Renal pelvis (tissue), 4 donors: ENCODE measurements around the gene CPNE1. TPM values are rescaled to one million over a fixed set of nuclear protein-coding genes. Genes with fewer than 3 reads are reported as not detected.

Experiments
- DNase-seq: peaks from one replicate; pipeline ENCODE4 v3.0.0-alpha.2; 2013
- polyA plus RNA-seq, 3 donors: library from polyadenylated mRNA; unstranded; fragments of 120-200 nt; gene quantifications; one replicate each; pipeline ENCODE4 v1.2.1, GENCODE V29; 2013; ENCODE audit not compliant: insufficient read length in 3 of 3

Gene CPNE1
- polyA plus RNA-seq, 3 donors: 166 to 209 (median 203) TPM

- no peak for DNase-seq
Measured at GRCh38 chr20:35662551-35662950, 2.1 kb downstream of the CPNE1 start.

GRCh38 chr20:35661908-35662307 lies 2.8 kb downstream of the CPNE1 start:
- DNase-seq: no peak

GRCh38 chr20:35661053-35661452 lies 3.6 kb downstream of the CPNE1 start:
- no peak for DNase-seq

- DNase-seq: no peak
Measured at GRCh38 chr20:35660122-35660937, 4.4 kb downstream of the CPNE1 start.

- no peak for DNase-seq
Measured at GRCh38 chr20:35657271-35657670, 7.4 kb downstream of the CPNE1 start.

- DNase-seq: no peak
Measured at GRCh38 chr20:35654415-35654814, 10.3 kb downstream of the CPNE1 start.

- DNase-seq: no peak
Measured at GRCh38 chr20:35653893-35654292, 10.8 kb downstream of the CPNE1 start.

- no peak for DNase-seq
Measured at GRCh38 chr20:35653430-35653734, 11.3 kb downstream of the CPNE1 start.

- DNase-seq: no peak
Measured at GRCh38 chr20:35652641-35653429, 11.9 kb downstream of the CPNE1 start.

GRCh38 chr20:35651958-35652357 lies 12.7 kb downstream of the CPNE1 start:
- DNase-seq: no peak

- no peak for DNase-seq
Measured at GRCh38 chr20:35650632-35651031, 14.1 kb downstream of the CPNE1 start.

- no peak for DNase-seq
Measured at GRCh38 chr20:35648836-35649235, 15.9 kb downstream of the CPNE1 start.

GRCh38 chr20:35644806-35645205 lies 19.9 kb downstream of the CPNE1 start:
- DNase-seq: no peak

GRCh38 chr20:35643045-35643444 lies 21.7 kb downstream of the CPNE1 start:
- DNase-seq: no peak

- DNase-seq: no peak
Measured at GRCh38 chr20:35641743-35642142, 23.0 kb downstream of the CPNE1 start.

GRCh38 chr20:35640724-35641123 lies 24.0 kb downstream of the CPNE1 start:
- DNase-seq: no peak

GRCh38 chr20:35638751-35639150 lies 25.9 kb downstream of the CPNE1 start:
- no peak for DNase-seq

- DNase-seq: no peak
Measured at GRCh38 chr20:35637276-35637675, 27.4 kb downstream of the CPNE1 start.

GRCh38 chr20:35636095-35636494 lies 28.6 kb downstream of the CPNE1 start:
- no peak for DNase-seq

GRCh38 chr20:35635652-35636051 lies 29.0 kb downstream of the CPNE1 start:
- DNase-seq: no peak

GRCh38 chr20:35632539-35633115 lies 32.1 kb downstream of the CPNE1 start:
- no peak for DNase-seq

- DNase-seq: no peak
Measured at GRCh38 chr20:35630636-35631035, 34.1 kb downstream of the CPNE1 start.
